Measurements from ENCODE around the gene XRCC6. TPM values are rescaled to one million over a fixed set of nuclear protein-coding genes. Genes with fewer than 3 reads are reported as not detected.

XRCC6 gene
- total and polyA plus RNA-seq, 2 donors (not counting 1 experiment from before 2014, with no cell fraction given), result 183 to 268 TPM

GRCh38 chr22:41598891-41599635 lies 22.0 kb upstream of the XRCC6 start:
- Histone ChIP-seq H3K4me3 (replicated peaks in 1 of 4; ENCODE audit: control extremely low read depth in 1 of 4, insufficient read depth in 1 of 4, low read depth in 3 of 4, low read length in 4 of 4) (no peak overlapping the region), H3K9me3 (ENCODE audit: control insufficient read depth, insufficient read depth, low read depth, low read length) (no peaks in the 10 kb centered on the region), H3K4me2 (ENCODE audit: extremely low read depth, insufficient read depth, low read length) (no peak overlapping the region), H3K79me2 (ENCODE audit: control insufficient read depth, insufficient read depth, low read length) (no peaks in the 10 kb centered on the region), H3K36me3 (ENCODE audit: control insufficient read depth, insufficient read depth, low read length) (peaks cover 12% of the 10 kb centered on the region), H3K9ac (ENCODE audit: insufficient read depth, low read length) (no peak overlapping the region), H3K4me1 (ENCODE audit: control insufficient read depth, extremely low read depth, insufficient read depth, low read length) (peaks cover 12% of the 10 kb centered on the region), H3K27me3 (ENCODE audit: control insufficient read depth, insufficient read depth, low read length) (no peaks in the 10 kb centered on the region), H3K27ac (ENCODE audit: insufficient read depth, low read length) (no peak overlapping the region), H4K20me1 (ENCODE audit: control insufficient read depth, extremely low read depth, insufficient read depth, low read length) (no peaks in the 10 kb centered on the region), H2AFZ (ENCODE audit: low read length) (no peak overlapping the region)
- DNase-seq (ENCODE audit: low read depth in 2 of 2), result no peak
- TF ChIP-seq EZH2 (IDR thresholded peaks at IDR 0.05; ENCODE audit: low read length, missing control alignments) (no peak), CTCF (conservative IDR thresholded peaks at IDR 0.05 in 1 of 2, IDR thresholded peaks at IDR 0.05 in 1 of 2; ENCODE audit: low read depth in 1 of 2, low read length in 2 of 2) (no peak)

- H4K20me1 ChIP-seq (ENCODE audit: control insufficient read depth, extremely low read depth, insufficient read depth, low read length), result no peaks in the 10 kb centered on the region
- no peaks in the 10 kb centered on the region for H3K9me3 ChIP-seq (ENCODE audit: control insufficient read depth, insufficient read depth, low read depth, low read length)
- H2AFZ ChIP-seq (ENCODE audit: low read length), result no peak overlapping the region
- DNase-seq (ENCODE audit: low read depth in 2 of 2), result no peak
- no peak overlapping the region for H3K27ac ChIP-seq (ENCODE audit: insufficient read depth, low read length)
- no peak overlapping the region for H3K4me3 ChIP-seq (replicated peaks in 1 of 4; ENCODE audit: control extremely low read depth in 1 of 4, insufficient read depth in 1 of 4, low read depth in 3 of 4, low read length in 4 of 4)
- H3K4me1 ChIP-seq (ENCODE audit: control insufficient read depth, extremely low read depth, insufficient read depth, low read length), result peaks cover 12% of the 10 kb centered on the region
- no peak for TF ChIP-seq CTCF (conservative IDR thresholded peaks at IDR 0.05 in 1 of 2, IDR thresholded peaks at IDR 0.05 in 1 of 2; ENCODE audit: low read depth in 1 of 2, low read length in 2 of 2)
- TF ChIP-seq EZH2 (IDR thresholded peaks at IDR 0.05; ENCODE audit: low read length, missing control alignments), result no peak
- no peak overlapping the region for H3K4me2 ChIP-seq (ENCODE audit: extremely low read depth, insufficient read depth, low read length)
- H3K9ac ChIP-seq (ENCODE audit: insufficient read depth, low read length), result no peak overlapping the region
- no peaks in the 10 kb centered on the region for H3K27me3 ChIP-seq (ENCODE audit: control insufficient read depth, insufficient read depth, low read length)
- peaks cover 20% of the 10 kb centered on the region for H3K36me3 ChIP-seq (ENCODE audit: control insufficient read depth, insufficient read depth, low read length)
- no peaks in the 10 kb centered on the region for H3K79me2 ChIP-seq (ENCODE audit: control insufficient read depth, insufficient read depth, low read length)
Measured at GRCh38 chr22:41600976-41601375, 20.1 kb upstream of the XRCC6 start.

- TF ChIP-seq EZH2 (IDR thresholded peaks at IDR 0.05; ENCODE audit: low read length, missing control alignments) (no peak), CTCF (conservative IDR thresholded peaks at IDR 0.05 in 1 of 2, IDR thresholded peaks at IDR 0.05 in 1 of 2; ENCODE audit: low read depth in 1 of 2, low read length in 2 of 2) (no peak)
- Histone ChIP-seq H3K27me3 (ENCODE audit: control insufficient read depth, insufficient read depth, low read length) (no peaks in the 10 kb centered on the region), H4K20me1 (ENCODE audit: control insufficient read depth, extremely low read depth, insufficient read depth, low read length) (no peaks in the 10 kb centered on the region), H3K36me3 (ENCODE audit: control insufficient read depth, insufficient read depth, low read length) (peaks cover 21% of the 10 kb centered on the region), H3K4me1 (ENCODE audit: control insufficient read depth, extremely low read depth, insufficient read depth, low read length) (no peaks in the 10 kb centered on the region), H3K9me3 (ENCODE audit: control insufficient read depth, insufficient read depth, low read depth, low read length) (no peaks in the 10 kb centered on the region), H3K4me2 (ENCODE audit: extremely low read depth, insufficient read depth, low read length) (no peak overlapping the region), H3K27ac (ENCODE audit: insufficient read depth, low read length) (no peak overlapping the region), H3K79me2 (ENCODE audit: control insufficient read depth, insufficient read depth, low read length) (no peaks in the 10 kb centered on the region), H3K9ac (ENCODE audit: insufficient read depth, low read length) (no peak overlapping the region), H2AFZ (ENCODE audit: low read length) (no peak overlapping the region), H3K4me3 (replicated peaks in 1 of 4; ENCODE audit: control extremely low read depth in 1 of 4, insufficient read depth in 1 of 4, low read depth in 3 of 4, low read length in 4 of 4) (no peak overlapping the region)
- peak in 1 of 2 donors; percentile 25 for DNase-seq (ENCODE audit: low read depth in 2 of 2)
Measured at GRCh38 chr22:41603873-41604332, 17.2 kb upstream of the XRCC6 start.
